K562 (cell line): ENCODE results near the gene BRF1.

Source experiments
- HIVEP1 ChIP-seq: fragments of 250-450 bp; sonication (Bioruptor Pico); IDR thresholded peaks from 2 replicates; pipeline ENCODE4 v1.4.0; 2020; ENCODE audit warnings: mild to moderate bottlenecking
- MAFK ChIP-seq: IDR thresholded peaks from 2 replicates; pipeline ENCODE4 v1.6.1; 2011; ENCODE audit warnings: low read length, improper control_type of control experiment
- MXI1 ChIP-seq: IDR thresholded peaks from 2 replicates; pipeline ENCODE4 v1.6.1; 2011; ENCODE audit warnings: low read depth, mild to moderate bottlenecking, improper control_type of control experiment, low read length
- PHB ChIP-seq: fragments of 250-450 bp; sonication (Bioruptor Pico); IDR thresholded peaks from 2 replicates; pipeline ENCODE4 v1.5.0; 2021
- RAD21 ChIP-seq, 2 experiments: fragments of 250-450 bp in 1 of 2; fragments of 450-650 bp in 1 of 2; sonication (Bioruptor Pico) in 1 of 2; formaldehyde crosslinking in 1 of 2; IDR thresholded peaks in 1 of 2; conservative IDR thresholded peaks in 1 of 2; 2 replicates each; pipeline versions ENCODE4 v1.4.0 to v1.8.0; 2020 to 2022; ENCODE audit warnings: mild to moderate bottlenecking in 2 of 2, moderate library complexity in 1 of 2
- SRSF9 ChIP-seq: fragments of 200-400 bp; formaldehyde crosslinking; IDR thresholded peaks from 2 replicates; pipeline ENCODE4 v1.6.1; 2017; ENCODE audit warnings: low read depth, low read length, borderline replicate concordance
- ZNF76 ChIP-seq: fragments of 250-450 bp; sonication (Bioruptor Pico); IDR thresholded peaks from 2 replicates; pipeline ENCODE4 v1.4.0; 2020; ENCODE audit warnings: mild to moderate bottlenecking, moderate library complexity, borderline replicate concordance
- TF ChIP-seq, protein P1 (sequence below), 3 experiments: IDR thresholded peaks in 2 of 3; conservative IDR thresholded peaks in 1 of 3; 2 replicates each; pipeline ENCODE4 v1.5.1; 2011 to 2012; ENCODE audit warnings: low read length in 3 of 3, mild to moderate bottlenecking in 3 of 3, control low read depth in 2 of 3, improper control_type of control experiment in 1 of 3, inconsistent platforms in 1 of 3, low read depth in 1 of 3, mixed read lengths in 1 of 3, moderate library complexity in 1 of 3; ENCODE audit not compliant: insufficient read depth in 2 of 3
- TF ChIP-seq, protein P2 (sequence below), 3 experiments: fragments of 200-800 bp in 1 of 3; sonication (Bioruptor generic) in 1 of 3; sonication (generic) in 1 of 3; formaldehyde crosslinking in 1 of 3; IDR thresholded peaks; 2 replicates each; pipeline versions ENCODE4 v1.6.1 to v1.8.0; 2016 to 2022; ENCODE audit warnings: mild to moderate bottlenecking in 2 of 3, missing compliant biosample characterization in 2 of 3, missing genetic modification characterization in 2 of 3, missing genetic modification reagents in 1 of 3

DNA sequence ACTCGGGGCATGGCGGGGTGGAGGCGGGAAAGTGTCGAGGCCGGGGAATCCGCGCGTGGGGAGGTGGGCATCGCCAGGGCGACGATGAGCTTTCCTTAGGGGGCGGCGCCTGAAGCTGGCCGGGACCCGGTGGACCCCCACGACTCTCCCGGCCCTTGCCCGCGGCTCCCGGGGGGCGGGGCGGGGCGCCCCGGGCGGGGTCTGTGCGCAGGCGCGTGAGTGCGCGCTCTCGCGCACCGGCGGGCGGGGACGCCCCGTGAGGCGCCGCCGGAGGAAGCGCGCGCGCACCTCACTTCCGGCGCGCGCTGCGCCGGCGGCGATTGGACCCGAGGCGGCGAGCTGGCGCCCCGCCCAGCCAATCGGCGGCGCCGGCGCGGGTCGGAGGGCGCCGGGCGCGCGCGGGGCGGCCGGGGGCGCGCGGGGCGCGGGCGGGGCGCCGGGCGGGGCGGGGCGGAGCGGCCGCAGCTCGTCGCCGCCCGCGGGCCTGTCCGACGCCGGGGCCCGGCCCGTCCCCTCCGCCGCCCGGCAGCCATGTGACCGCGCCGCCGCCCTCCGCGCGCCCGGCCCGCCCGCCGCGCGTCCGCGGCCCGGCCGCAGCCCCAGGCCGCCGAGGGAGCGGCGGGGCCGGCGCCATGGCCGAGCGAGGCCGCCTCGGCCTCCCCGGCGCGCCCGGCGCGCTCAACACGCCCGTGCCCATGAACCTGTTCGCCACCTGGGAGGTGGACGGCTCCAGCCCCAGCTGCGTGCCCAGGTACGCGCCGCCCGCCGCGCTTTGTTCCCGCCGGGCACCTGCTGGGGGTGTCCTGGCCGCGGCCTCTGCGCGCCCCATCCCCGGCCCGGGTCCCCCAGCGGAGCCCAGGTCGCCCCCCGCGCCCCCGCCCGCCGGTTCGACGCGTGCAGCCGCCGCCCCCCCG, 13.7 kb upstream of the BRF1 start, which contains the start of gene PACS2:
- TF ChIP-seq SRSF9, result no peak
- TF ChIP-seq, protein P1, sequence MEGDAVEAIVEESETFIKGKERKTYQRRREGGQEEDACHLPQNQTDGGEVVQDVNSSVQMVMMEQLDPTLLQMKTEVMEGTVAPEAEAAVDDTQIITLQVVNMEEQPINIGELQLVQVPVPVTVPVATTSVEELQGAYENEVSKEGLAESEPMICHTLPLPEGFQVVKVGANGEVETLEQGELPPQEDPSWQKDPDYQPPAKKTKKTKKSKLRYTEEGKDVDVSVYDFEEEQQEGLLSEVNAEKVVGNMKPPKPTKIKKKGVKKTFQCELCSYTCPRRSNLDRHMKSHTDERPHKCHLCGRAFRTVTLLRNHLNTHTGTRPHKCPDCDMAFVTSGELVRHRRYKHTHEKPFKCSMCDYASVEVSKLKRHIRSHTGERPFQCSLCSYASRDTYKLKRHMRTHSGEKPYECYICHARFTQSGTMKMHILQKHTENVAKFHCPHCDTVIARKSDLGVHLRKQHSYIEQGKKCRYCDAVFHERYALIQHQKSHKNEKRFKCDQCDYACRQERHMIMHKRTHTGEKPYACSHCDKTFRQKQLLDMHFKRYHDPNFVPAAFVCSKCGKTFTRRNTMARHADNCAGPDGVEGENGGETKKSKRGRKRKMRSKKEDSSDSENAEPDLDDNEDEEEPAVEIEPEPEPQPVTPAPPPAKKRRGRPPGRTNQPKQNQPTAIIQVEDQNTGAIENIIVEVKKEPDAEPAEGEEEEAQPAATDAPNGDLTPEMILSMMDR (IDR thresholded peaks at IDR 0.05 in 2 of 3, conservative IDR thresholded peaks at IDR 0.05 in 1 of 3; ENCODE audit: insufficient read depth in 2 of 3, low read depth in 1 of 3, low read length in 3 of 3), result no peak
- TF ChIP-seq, protein P2, sequence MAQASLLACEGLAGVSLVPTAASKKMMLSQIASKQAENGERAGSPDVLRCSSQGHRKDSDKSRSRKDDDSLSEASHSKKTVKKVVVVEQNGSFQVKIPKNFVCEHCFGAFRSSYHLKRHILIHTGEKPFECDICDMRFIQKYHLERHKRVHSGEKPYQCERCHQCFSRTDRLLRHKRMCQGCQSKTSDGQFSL (CRISPR knock-in tag; IDR thresholded peaks at IDR 0.05), result no peak
- TF ChIP-seq, protein P2 (tag; IDR thresholded peaks at IDR 0.05), result no peak
- TF ChIP-seq ZNF76 (CRISPR knock-in tag), result no peak
- TF ChIP-seq MAFK, result no peak
- TF ChIP-seq RAD21 (CRISPR knock-in tag; conservative IDR thresholded peaks at IDR 0.05 in 1 of 2, IDR thresholded peaks at IDR 0.05 in 1 of 2), result no peak
- no peak for TF ChIP-seq MXI1
- TF ChIP-seq PHB (CRISPR knock-in tag), result no peak
- TF ChIP-seq HIVEP1 (CRISPR knock-in tag), result no peak
